Measurements from ENCODE around the gene PARD3. TPM values are rescaled to one million over a fixed set of nuclear protein-coding genes. Genes with fewer than 3 reads are reported as not detected.

The PARD3 gene
- total and polyA plus RNA-seq, 2 experiments from 2014 or later = 47.2 to 59.7 TPM

GRCh38 chr10:34780818-34781380 lies 34.2 kb downstream of the PARD3 start:
- Histone ChIP-seq H3K4me1 (ENCODE audit: insufficient read depth) (peaks cover 26% of the 10 kb centered on the region), H2AFZ (no peak overlapping the region), H3K27ac (peak overlapping the region; percentile 70), H3K36me3 (replicated peaks; ENCODE audit: insufficient read depth, low read depth) (no peaks in the 10 kb centered on the region), H3K9me3 (ENCODE audit: low read depth) (no peaks in the 10 kb centered on the region), H3K27me3 (no peaks in the 10 kb centered on the region), H3K9me2 (replicated peaks; ENCODE audit: insufficient read depth) (no peaks in the 10 kb centered on the region), H4K20me1 (ENCODE audit: insufficient read depth, poor library complexity, severe bottlenecking) (peaks cover 44% of the 10 kb centered on the region), H3K4me2 (peak overlapping the region; percentile 64), H3K79me2 (peaks cover 98% of the 10 kb centered on the region), H3K4me3 (no peak overlapping the region)
- DNase-seq (ENCODE audit: low spot score) = peak; percentile 19
- TF ChIP-seq CTCF (IDR thresholded peaks at IDR 0.05; ENCODE audit: poor library complexity) (no peak), EZH2 (IDR thresholded peaks at IDR 0.05; ENCODE audit: borderline replicate concordance) (no peak), EZH2phosphoT487 (IDR thresholded peaks at IDR 0.05; ENCODE audit: low read depth, severe bottlenecking, unreplicated experiment) (no peak)
- WGBS (ENCODE audit: low lambda C conversion rate, missing lambda C conversion rate) = 46% methylated on average over 11 of the region's 11 CpGs

GRCh38 chr10:34778237-34778636 lies 36.9 kb downstream of the PARD3 start:
- Histone ChIP-seq H3K9me3 (ENCODE audit: low read depth) (no peaks in the 10 kb centered on the region), H3K79me2 (peaks cover 99% of the 10 kb centered on the region), H3K27ac (no peak overlapping the region), H3K9me2 (replicated peaks; ENCODE audit: insufficient read depth) (no peaks in the 10 kb centered on the region), H3K4me3 (no peak overlapping the region), H3K4me1 (ENCODE audit: insufficient read depth) (peaks cover 32% of the 10 kb centered on the region), H2AFZ (no peak overlapping the region), H3K27me3 (no peaks in the 10 kb centered on the region), H3K4me2 (no peak overlapping the region), H3K36me3 (replicated peaks; ENCODE audit: insufficient read depth, low read depth) (no peaks in the 10 kb centered on the region), H4K20me1 (ENCODE audit: insufficient read depth, poor library complexity, severe bottlenecking) (peaks cover 59% of the 10 kb centered on the region)
- TF ChIP-seq CTCF (IDR thresholded peaks at IDR 0.05; ENCODE audit: poor library complexity) (no peak), EZH2phosphoT487 (IDR thresholded peaks at IDR 0.05; ENCODE audit: low read depth, severe bottlenecking, unreplicated experiment) (no peak), EZH2 (IDR thresholded peaks at IDR 0.05; ENCODE audit: borderline replicate concordance) (no peak)
- DNase-seq (ENCODE audit: low spot score) = no peak
- WGBS (ENCODE audit: low lambda C conversion rate, missing lambda C conversion rate) = 82% methylated on average over 3 of the region's 3 CpGs

- no peak for TF ChIP-seq EZH2phosphoT487 (IDR thresholded peaks at IDR 0.05; ENCODE audit: low read depth, severe bottlenecking, unreplicated experiment)
- no peak for TF ChIP-seq CTCF (IDR thresholded peaks at IDR 0.05; ENCODE audit: poor library complexity)
- TF ChIP-seq EZH2 (IDR thresholded peaks at IDR 0.05; ENCODE audit: borderline replicate concordance) = no peak
- peak overlapping the region; percentile 7 for H3K4me2 ChIP-seq
- no peak overlapping the region for H3K4me3 ChIP-seq
- H3K9me2 ChIP-seq (replicated peaks; ENCODE audit: insufficient read depth) = no peaks in the 10 kb centered on the region
- peaks cover 55% of the 10 kb centered on the region for H4K20me1 ChIP-seq (ENCODE audit: insufficient read depth, poor library complexity, severe bottlenecking)
- no peak overlapping the region for H2AFZ ChIP-seq
- no peaks in the 10 kb centered on the region for H3K9me3 ChIP-seq (ENCODE audit: low read depth)
- peaks cover 99% of the 10 kb centered on the region for H3K79me2 ChIP-seq
- no peak for DNase-seq (ENCODE audit: low spot score)
- no peaks in the 10 kb centered on the region for H3K27me3 ChIP-seq
- peaks cover 21% of the 10 kb centered on the region for H3K4me1 ChIP-seq (ENCODE audit: insufficient read depth)
- H3K36me3 ChIP-seq (replicated peaks; ENCODE audit: insufficient read depth, low read depth) = no peaks in the 10 kb centered on the region
- WGBS (ENCODE audit: low lambda C conversion rate, missing lambda C conversion rate) = 79% methylated on average over 2 of the region's 2 CpGs
- H3K27ac ChIP-seq = no peak overlapping the region
These were observed 38.9 kb downstream of the PARD3 start for GRCh38 chr10:34776090-34776690.
